ENCODE measurements around the gene PPP6R2. TPM values are rescaled to one million over a fixed set of nuclear protein-coding genes. Genes with fewer than 3 reads are reported as not detected.

The PPP6R2 gene
- polyA plus RNA-seq, 1 donor from 2014 or later, result 85.4 TPM

DNA sequence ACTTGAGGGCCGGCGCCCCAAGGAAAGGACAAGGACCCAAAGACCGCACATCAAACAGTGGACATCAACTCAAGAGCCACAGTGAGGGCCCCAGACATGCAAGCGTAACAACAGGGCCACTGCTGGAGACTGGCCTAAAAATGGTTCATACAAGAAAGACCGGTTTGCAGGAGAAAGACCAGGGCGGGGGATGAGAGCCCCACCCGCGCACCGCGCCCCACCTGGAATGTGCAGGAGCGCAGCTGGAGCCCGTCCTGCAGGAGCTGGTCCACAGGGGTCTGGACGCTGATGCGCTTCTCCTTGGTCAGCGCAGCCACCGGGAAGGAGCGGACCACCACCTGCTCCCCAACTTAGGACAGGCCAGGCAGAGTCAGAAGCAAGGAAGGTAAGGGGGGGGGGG lies 117.8 kb downstream of the PPP6R2 start:
- no peak for TF ChIP-seq MXI1 (conservative IDR thresholded peaks at IDR 0.05; ENCODE audit: poor library complexity, severe bottlenecking)
- TF ChIP-seq RAD21 (conservative IDR thresholded peaks at IDR 0.05), result no peak
- TF ChIP-seq, protein P1, sequence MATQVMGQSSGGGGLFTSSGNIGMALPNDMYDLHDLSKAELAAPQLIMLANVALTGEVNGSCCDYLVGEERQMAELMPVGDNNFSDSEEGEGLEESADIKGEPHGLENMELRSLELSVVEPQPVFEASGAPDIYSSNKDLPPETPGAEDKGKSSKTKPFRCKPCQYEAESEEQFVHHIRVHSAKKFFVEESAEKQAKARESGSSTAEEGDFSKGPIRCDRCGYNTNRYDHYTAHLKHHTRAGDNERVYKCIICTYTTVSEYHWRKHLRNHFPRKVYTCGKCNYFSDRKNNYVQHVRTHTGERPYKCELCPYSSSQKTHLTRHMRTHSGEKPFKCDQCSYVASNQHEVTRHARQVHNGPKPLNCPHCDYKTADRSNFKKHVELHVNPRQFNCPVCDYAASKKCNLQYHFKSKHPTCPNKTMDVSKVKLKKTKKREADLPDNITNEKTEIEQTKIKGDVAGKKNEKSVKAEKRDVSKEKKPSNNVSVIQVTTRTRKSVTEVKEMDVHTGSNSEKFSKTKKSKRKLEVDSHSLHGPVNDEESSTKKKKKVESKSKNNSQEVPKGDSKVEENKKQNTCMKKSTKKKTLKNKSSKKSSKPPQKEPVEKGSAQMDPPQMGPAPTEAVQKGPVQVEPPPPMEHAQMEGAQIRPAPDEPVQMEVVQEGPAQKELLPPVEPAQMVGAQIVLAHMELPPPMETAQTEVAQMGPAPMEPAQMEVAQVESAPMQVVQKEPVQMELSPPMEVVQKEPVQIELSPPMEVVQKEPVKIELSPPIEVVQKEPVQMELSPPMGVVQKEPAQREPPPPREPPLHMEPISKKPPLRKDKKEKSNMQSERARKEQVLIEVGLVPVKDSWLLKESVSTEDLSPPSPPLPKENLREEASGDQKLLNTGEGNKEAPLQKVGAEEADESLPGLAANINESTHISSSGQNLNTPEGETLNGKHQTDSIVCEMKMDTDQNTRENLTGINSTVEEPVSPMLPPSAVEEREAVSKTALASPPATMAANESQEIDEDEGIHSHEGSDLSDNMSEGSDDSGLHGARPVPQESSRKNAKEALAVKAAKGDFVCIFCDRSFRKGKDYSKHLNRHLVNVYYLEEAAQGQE (IDR thresholded peaks at IDR 0.05; ENCODE audit: borderline replicate concordance), result no peak
- no peak for TF ChIP-seq TAF1 (IDR thresholded peaks at IDR 0.05; ENCODE audit: low read depth)
- TF ChIP-seq SMC3 (conservative IDR thresholded peaks at IDR 0.05; ENCODE audit: poor library complexity), result no peak
- no peak for TF ChIP-seq EZH2 (IDR thresholded peaks at IDR 0.05; ENCODE audit: borderline replicate concordance, insufficient read depth, low read length, poor library complexity, severe bottlenecking)
- no peak for TF ChIP-seq POLR2AphosphoS5 (IDR thresholded peaks at IDR 0.05)
- TF ChIP-seq, protein P2, sequence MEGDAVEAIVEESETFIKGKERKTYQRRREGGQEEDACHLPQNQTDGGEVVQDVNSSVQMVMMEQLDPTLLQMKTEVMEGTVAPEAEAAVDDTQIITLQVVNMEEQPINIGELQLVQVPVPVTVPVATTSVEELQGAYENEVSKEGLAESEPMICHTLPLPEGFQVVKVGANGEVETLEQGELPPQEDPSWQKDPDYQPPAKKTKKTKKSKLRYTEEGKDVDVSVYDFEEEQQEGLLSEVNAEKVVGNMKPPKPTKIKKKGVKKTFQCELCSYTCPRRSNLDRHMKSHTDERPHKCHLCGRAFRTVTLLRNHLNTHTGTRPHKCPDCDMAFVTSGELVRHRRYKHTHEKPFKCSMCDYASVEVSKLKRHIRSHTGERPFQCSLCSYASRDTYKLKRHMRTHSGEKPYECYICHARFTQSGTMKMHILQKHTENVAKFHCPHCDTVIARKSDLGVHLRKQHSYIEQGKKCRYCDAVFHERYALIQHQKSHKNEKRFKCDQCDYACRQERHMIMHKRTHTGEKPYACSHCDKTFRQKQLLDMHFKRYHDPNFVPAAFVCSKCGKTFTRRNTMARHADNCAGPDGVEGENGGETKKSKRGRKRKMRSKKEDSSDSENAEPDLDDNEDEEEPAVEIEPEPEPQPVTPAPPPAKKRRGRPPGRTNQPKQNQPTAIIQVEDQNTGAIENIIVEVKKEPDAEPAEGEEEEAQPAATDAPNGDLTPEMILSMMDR (IDR thresholded peaks at IDR 0.05; ENCODE audit: poor library complexity, severe bottlenecking), result no peak
- TF ChIP-seq EP300 (conservative IDR thresholded peaks at IDR 0.05; ENCODE audit: poor library complexity, severe bottlenecking), result no peak
- H3K27me3 ChIP-seq (ENCODE audit: insufficient read depth, low read depth, low read length), result no peaks in the 10 kb centered on the region
- no peaks in the 10 kb centered on the region for H3F3A ChIP-seq (ENCODE audit: insufficient read depth, low read length, poor library complexity, severe bottlenecking)
- H3K9me2 ChIP-seq (ENCODE audit: insufficient read depth, low read length), result no peaks in the 10 kb centered on the region
- H3K36me3 ChIP-seq (ENCODE audit: insufficient read depth, low read length), result no peaks in the 10 kb centered on the region
- H3K9ac ChIP-seq (ENCODE audit: low read length), result no peak overlapping the region
- no peak overlapping the region for H3K27ac ChIP-seq (ENCODE audit: low read length)
- H3K9me3 ChIP-seq (ENCODE audit: low read length), result no peaks in the 10 kb centered on the region
- no peak overlapping the region for H2AFZ ChIP-seq (ENCODE audit: low read depth, low read length)
- H3K4me3 ChIP-seq (ENCODE audit: low read length), result no peak overlapping the region
- no peak overlapping the region for H3K4me2 ChIP-seq (ENCODE audit: low read length)
- no peaks in the 10 kb centered on the region for H3K79me2 ChIP-seq (replicated peaks; ENCODE audit: insufficient read depth, low read length)
- no peaks in the 10 kb centered on the region for H4K20me1 ChIP-seq (ENCODE audit: insufficient read depth)

DNA sequence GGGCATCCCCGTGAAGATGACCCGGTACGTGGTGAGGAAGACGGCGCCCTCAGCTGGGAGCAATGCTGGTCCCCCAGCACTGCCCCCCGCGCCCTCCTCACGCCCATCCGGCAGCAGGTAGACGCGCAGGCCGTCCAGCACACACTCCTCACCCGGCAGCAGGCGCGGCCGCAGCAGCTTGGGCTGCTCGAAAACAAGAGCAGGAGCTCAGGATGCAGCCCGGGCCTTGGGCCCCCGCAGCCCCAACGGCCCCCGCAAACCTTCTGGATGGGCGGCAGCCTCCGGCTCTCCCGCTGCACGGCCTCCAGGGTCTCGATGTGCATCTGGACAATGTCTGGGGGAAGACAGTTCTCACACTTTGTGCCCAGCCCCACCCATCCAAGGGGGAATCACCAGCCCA lies 118.4 kb downstream of the PPP6R2 start:
- Histone ChIP-seq H3K36me3 (ENCODE audit: insufficient read depth, low read length) (no peaks in the 10 kb centered on the region), H3F3A (ENCODE audit: insufficient read depth, low read length, poor library complexity, severe bottlenecking) (no peaks in the 10 kb centered on the region), H2AFZ (ENCODE audit: low read depth, low read length) (no peak overlapping the region), H3K4me2 (ENCODE audit: low read length) (no peak overlapping the region), H3K79me2 (replicated peaks; ENCODE audit: insufficient read depth, low read length) (no peaks in the 10 kb centered on the region), H3K27ac (ENCODE audit: low read length) (no peak overlapping the region), H3K4me3 (ENCODE audit: low read length) (no peak overlapping the region), H3K9me2 (ENCODE audit: insufficient read depth, low read length) (no peaks in the 10 kb centered on the region), H4K20me1 (ENCODE audit: insufficient read depth) (no peaks in the 10 kb centered on the region), H3K27me3 (ENCODE audit: insufficient read depth, low read depth, low read length) (no peaks in the 10 kb centered on the region), H3K9ac (ENCODE audit: low read length) (no peak overlapping the region), H3K9me3 (ENCODE audit: low read length) (no peaks in the 10 kb centered on the region)
- TF ChIP-seq SMC3 (conservative IDR thresholded peaks at IDR 0.05; ENCODE audit: poor library complexity), result no peak
- no peak for TF ChIP-seq EP300 (conservative IDR thresholded peaks at IDR 0.05; ENCODE audit: poor library complexity, severe bottlenecking)
- TF ChIP-seq, protein P1 (IDR thresholded peaks at IDR 0.05; ENCODE audit: borderline replicate concordance), result no peak
- TF ChIP-seq, protein P2 (IDR thresholded peaks at IDR 0.05; ENCODE audit: poor library complexity, severe bottlenecking), result no peak
- no peak for TF ChIP-seq MXI1 (conservative IDR thresholded peaks at IDR 0.05; ENCODE audit: poor library complexity, severe bottlenecking)
- no peak for TF ChIP-seq POLR2AphosphoS5 (IDR thresholded peaks at IDR 0.05)

Measured in neural cell (in vitro differentiated cells).